UCSD-AML1 (cell line): Measurements from ENCODE around the gene MVP.
"Not testable (repeated sequence)": the region's sequence is repeated elsewhere in the genome, so short reads cannot be mapped to it uniquely, and the experiment has no call there.

Experiments
- DNase-seq: peaks from one replicate; lab custom pipeline; 2025; ENCODE audit not compliant: unreplicated experiment; lab: John Stamatoyannopoulos, UW

Gene MVP

GRCh38 chr16:29868396-29869009 lies 48.2 kb downstream of the MVP start:
- DNase-seq = no peak

- not testable (repeated sequence) for DNase-seq
Measured at GRCh38 chr16:29869067-29869466, 48.8 kb downstream of the MVP start.

GRCh38 chr16:29871822-29872546 lies 51.7 kb downstream of the MVP start:
- DNase-seq = no peak

GRCh38 chr16:29873319-29873718 lies 53.1 kb downstream of the MVP start:
- DNase-seq = no peak

GRCh38 chr16:29875206-29875605 lies 54.9 kb downstream of the MVP start:
- no peak for DNase-seq

GRCh38 chr16:29876217-29876593 lies 55.9 kb downstream of the MVP start:
- no peak for DNase-seq

- no peak for DNase-seq
Measured at GRCh38 chr16:29876594-29877249, 56.5 kb downstream of the MVP start.

GRCh38 chr16:29877266-29877961 lies 57.2 kb downstream of the MVP start:
- no peak for DNase-seq

- no peak for DNase-seq
Measured at GRCh38 chr16:29878172-29878571, 57.9 kb downstream of the MVP start.

GRCh38 chr16:29881050-29881449 lies 60.8 kb downstream of the MVP start:
- DNase-seq = no peak

- no peak for DNase-seq
Measured at GRCh38 chr16:29883987-29884386, 63.7 kb downstream of the MVP start.

- not testable (repeated sequence) for DNase-seq
Measured at GRCh38 chr16:29889372-29889771, 69.1 kb downstream of the MVP start.

GRCh38 chr16:29891525-29892457 lies 71.5 kb downstream of the MVP start:
- no peak for DNase-seq

- no peak for DNase-seq
Measured at GRCh38 chr16:29892458-29892813, 72.2 kb downstream of the MVP start.

- no peak for DNase-seq
Measured at GRCh38 chr16:29893553-29893952, 73.3 kb downstream of the MVP start.

GRCh38 chr16:29894352-29894751 lies 74.1 kb downstream of the MVP start:
- DNase-seq = no peak

GRCh38 chr16:29896841-29897240 lies 76.6 kb downstream of the MVP start:
- DNase-seq = no peak

- no peak for DNase-seq
Measured at GRCh38 chr16:29897333-29897732, 77.1 kb downstream of the MVP start.
